ENCODE data around the gene TUBGCP3.
"Not testable (repeated sequence)": the region's sequence is repeated elsewhere in the genome, so short reads cannot be mapped to it uniquely, and the experiment has no call there.

Gene TUBGCP3

GRCh38 chr13:112587764-112588489 lies at the start of gene TUBGCP3:
Gene TUBGCP3, minus strand, starts transcription at chr13:112588153. Its CDS starts 173 bp downstream, at chr13:112587980.
- H3K4me3 ChIP-seq (ENCODE audit: low read length): peak within 1 kb of the TSS; percentile 95
- H3K9me3 ChIP-seq (ENCODE audit: low read length): no peaks in the 10 kb centered on the region
- H2AFZ ChIP-seq (ENCODE audit: low read depth, low read length): peak within 1 kb of the TSS; percentile 94
- no peaks in the 10 kb centered on the region for H3K27me3 ChIP-seq (ENCODE audit: insufficient read depth, low read length)
- no peaks in the 10 kb centered on the region for H3K36me3 ChIP-seq (ENCODE audit: insufficient read depth, low read length)
- peaks cover 9% of the 10 kb centered on the region for H3K4me1 ChIP-seq (ENCODE audit: insufficient read depth, low read length)

GRCh38 chr13:112637017-112637801 lies 49.3 kb upstream of the TUBGCP3 start:
- no peaks in the 10 kb centered on the region for H3K4me1 ChIP-seq (ENCODE audit: insufficient read depth, low read length)
- H3K36me3 ChIP-seq (ENCODE audit: insufficient read depth, low read length): no peaks in the 10 kb centered on the region
- H3K9me3 ChIP-seq (ENCODE audit: low read length): no peaks in the 10 kb centered on the region
- no peak overlapping the region for H3K4me3 ChIP-seq (ENCODE audit: low read length)
- no peak overlapping the region for H2AFZ ChIP-seq (ENCODE audit: low read depth, low read length)
- H3K27me3 ChIP-seq (ENCODE audit: insufficient read depth, low read length): peaks cover 28% of the 10 kb centered on the region

GRCh38 chr13:112636401-112636975 lies 48.5 kb upstream of the TUBGCP3 start:
- H3K9me3 ChIP-seq (ENCODE audit: low read length): no peaks in the 10 kb centered on the region
- no peak overlapping the region for H2AFZ ChIP-seq (ENCODE audit: low read depth, low read length)
- H3K4me3 ChIP-seq (ENCODE audit: low read length): no peak overlapping the region
- peaks cover 25% of the 10 kb centered on the region for H3K27me3 ChIP-seq (ENCODE audit: insufficient read depth, low read length)
- H3K36me3 ChIP-seq (ENCODE audit: insufficient read depth, low read length): no peaks in the 10 kb centered on the region
- H3K4me1 ChIP-seq (ENCODE audit: insufficient read depth, low read length): no peaks in the 10 kb centered on the region

GRCh38 chr13:112635323-112635722 lies 47.4 kb upstream of the TUBGCP3 start:
- Histone ChIP-seq H3K36me3 (ENCODE audit: insufficient read depth, low read length) (no peaks in the 10 kb centered on the region), H2AFZ (ENCODE audit: low read depth, low read length) (no peak overlapping the region), H3K4me3 (ENCODE audit: low read length) (no peak overlapping the region), H3K27me3 (ENCODE audit: insufficient read depth, low read length) (peaks cover 25% of the 10 kb centered on the region), H3K9me3 (ENCODE audit: low read length) (no peaks in the 10 kb centered on the region), H3K4me1 (ENCODE audit: insufficient read depth, low read length) (no peaks in the 10 kb centered on the region)

GRCh38 chr13:112634102-112634501 lies 46.1 kb upstream of the TUBGCP3 start:
- Histone ChIP-seq H3K9me3 (ENCODE audit: low read length) (no peaks in the 10 kb centered on the region), H3K4me1 (ENCODE audit: insufficient read depth, low read length) (no peaks in the 10 kb centered on the region), H3K27me3 (ENCODE audit: insufficient read depth, low read length) (peaks cover 27% of the 10 kb centered on the region), H3K36me3 (ENCODE audit: insufficient read depth, low read length) (no peaks in the 10 kb centered on the region), H3K4me3 (ENCODE audit: low read length) (no peak overlapping the region), H2AFZ (ENCODE audit: low read depth, low read length) (no peak overlapping the region)

GRCh38 chr13:112630226-112630625 lies 42.3 kb upstream of the TUBGCP3 start:
- not testable (repeated sequence) for H3K9me3 ChIP-seq (ENCODE audit: low read length)

GRCh38 chr13:112629161-112629560 lies 41.2 kb upstream of the TUBGCP3 start:
- Histone ChIP-seq H3K4me1 (ENCODE audit: insufficient read depth, low read length) (no peaks in the 10 kb centered on the region), H2AFZ (ENCODE audit: low read depth, low read length) (no peak overlapping the region), H3K9me3 (ENCODE audit: low read length) (no peaks in the 10 kb centered on the region), H3K27me3 (ENCODE audit: insufficient read depth, low read length) (peaks cover 2% of the 10 kb centered on the region), H3K36me3 (ENCODE audit: insufficient read depth, low read length) (no peaks in the 10 kb centered on the region), H3K4me3 (ENCODE audit: low read length) (no peak overlapping the region)

More at GRCh38 chr13:112630226-112630625, 42.3 kb upstream of the TUBGCP3 start:
- not testable (repeated sequence) for H3K4me1 ChIP-seq (ENCODE audit: insufficient read depth, low read length); H3K4me3 ChIP-seq (ENCODE audit: low read length); H2AFZ ChIP-seq (ENCODE audit: low read depth, low read length); H3K27me3 ChIP-seq (ENCODE audit: insufficient read depth, low read length); H3K36me3 ChIP-seq (ENCODE audit: insufficient read depth, low read length)

- not testable (repeated sequence) for H3K27me3 ChIP-seq (ENCODE audit: insufficient read depth, low read length); H3K4me1 ChIP-seq (ENCODE audit: insufficient read depth, low read length)
These were observed 39.7 kb upstream of the TUBGCP3 start for GRCh38 chr13:112627613-112628012.

GRCh38 chr13:112627161-112627560 lies 39.2 kb upstream of the TUBGCP3 start:
- Histone ChIP-seq H3K9me3 (ENCODE audit: low read length) (no peaks in the 10 kb centered on the region), H3K36me3 (ENCODE audit: insufficient read depth, low read length) (no peaks in the 10 kb centered on the region), H3K4me3 (ENCODE audit: low read length) (no peak overlapping the region), H2AFZ (ENCODE audit: low read depth, low read length) (no peak overlapping the region), H3K4me1 (ENCODE audit: insufficient read depth, low read length) (no peaks in the 10 kb centered on the region), H3K27me3 (ENCODE audit: insufficient read depth, low read length) (peaks cover 3% of the 10 kb centered on the region)

More at GRCh38 chr13:112627613-112628012, 39.7 kb upstream of the TUBGCP3 start:
- H3K4me3 ChIP-seq (ENCODE audit: low read length); H3K9me3 ChIP-seq (ENCODE audit: low read length); H2AFZ ChIP-seq (ENCODE audit: low read depth, low read length); H3K36me3 ChIP-seq (ENCODE audit: insufficient read depth, low read length): not testable (repeated sequence)

GRCh38 chr13:112626761-112627160 lies 38.8 kb upstream of the TUBGCP3 start:
- H3K27me3 ChIP-seq (ENCODE audit: insufficient read depth, low read length): peaks cover 3% of the 10 kb centered on the region
- H3K4me1 ChIP-seq (ENCODE audit: insufficient read depth, low read length): no peaks in the 10 kb centered on the region
- no peak overlapping the region for H2AFZ ChIP-seq (ENCODE audit: low read depth, low read length)
- H3K4me3 ChIP-seq (ENCODE audit: low read length): no peak overlapping the region
- H3K9me3 ChIP-seq (ENCODE audit: low read length): no peaks in the 10 kb centered on the region
- no peaks in the 10 kb centered on the region for H3K36me3 ChIP-seq (ENCODE audit: insufficient read depth, low read length)

- no peaks in the 10 kb centered on the region for H3K36me3 ChIP-seq (ENCODE audit: insufficient read depth, low read length)
- no peaks in the 10 kb centered on the region for H3K9me3 ChIP-seq (ENCODE audit: low read length)
- no peak overlapping the region for H2AFZ ChIP-seq (ENCODE audit: low read depth, low read length)
- H3K4me1 ChIP-seq (ENCODE audit: insufficient read depth, low read length): no peaks in the 10 kb centered on the region
- peaks cover 3% of the 10 kb centered on the region for H3K27me3 ChIP-seq (ENCODE audit: insufficient read depth, low read length)
- no peak overlapping the region for H3K4me3 ChIP-seq (ENCODE audit: low read length)
These were observed 38.2 kb upstream of the TUBGCP3 start for GRCh38 chr13:112626124-112626523.

- Histone ChIP-seq H2AFZ (ENCODE audit: low read depth, low read length) (no peak overlapping the region), H3K4me1 (ENCODE audit: insufficient read depth, low read length) (no peaks in the 10 kb centered on the region), H3K27me3 (ENCODE audit: insufficient read depth, low read length) (peaks cover 3% of the 10 kb centered on the region), H3K4me3 (ENCODE audit: low read length) (no peak overlapping the region), H3K9me3 (ENCODE audit: low read length) (no peaks in the 10 kb centered on the region), H3K36me3 (ENCODE audit: insufficient read depth, low read length) (no peaks in the 10 kb centered on the region)
These were observed 37.7 kb upstream of the TUBGCP3 start for GRCh38 chr13:112625698-112626097.

All from neuron (in vitro differentiated cells).